GM19023 (cell line): ENCODE measurements around the gene KPRP.

ENCODE experiments used
- ATAC-seq: cut with Tn5 transposase; IDR thresholded peaks from one replicate; pipeline ENCODE4 v1.9.1; 2021; ENCODE audit warnings: mild to moderate bottlenecking, moderate library complexity; ENCODE audit not compliant: unreplicated experiment

KPRP gene

DNA sequence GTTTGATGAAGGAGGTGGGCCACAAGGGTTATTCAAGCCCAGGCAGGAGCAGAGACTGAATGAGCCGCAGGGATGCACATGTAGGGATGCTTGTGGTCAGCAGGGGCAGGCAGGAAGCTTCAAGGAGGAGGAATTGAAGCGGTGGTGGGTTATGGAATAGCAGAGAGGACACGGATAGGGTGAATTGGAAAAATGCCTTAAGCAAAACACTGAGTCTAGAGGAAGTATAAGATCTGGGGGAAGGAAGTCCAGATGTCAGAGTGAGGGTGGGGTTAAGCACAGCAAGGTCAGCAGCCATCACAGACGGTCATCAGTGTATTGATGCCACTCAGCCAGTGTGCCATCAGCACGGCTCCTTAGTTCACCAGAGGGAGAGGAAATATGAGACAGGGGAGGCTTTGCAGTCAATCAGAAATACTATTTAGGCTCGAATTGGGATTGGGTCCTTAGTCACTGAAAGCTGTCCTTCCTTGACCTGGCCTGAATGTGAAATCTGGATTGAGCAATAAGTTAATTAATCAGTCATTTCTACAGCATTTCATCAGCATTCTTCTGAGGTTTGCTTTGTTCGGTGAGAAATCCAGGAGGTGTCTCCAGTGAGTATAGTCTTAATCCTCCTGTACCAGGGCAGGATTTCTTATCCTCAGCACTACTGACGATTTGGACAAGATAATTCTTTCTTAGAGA lies 11.2 kb downstream of the KPRP start:
- no peak for ATAC-seq

DNA sequence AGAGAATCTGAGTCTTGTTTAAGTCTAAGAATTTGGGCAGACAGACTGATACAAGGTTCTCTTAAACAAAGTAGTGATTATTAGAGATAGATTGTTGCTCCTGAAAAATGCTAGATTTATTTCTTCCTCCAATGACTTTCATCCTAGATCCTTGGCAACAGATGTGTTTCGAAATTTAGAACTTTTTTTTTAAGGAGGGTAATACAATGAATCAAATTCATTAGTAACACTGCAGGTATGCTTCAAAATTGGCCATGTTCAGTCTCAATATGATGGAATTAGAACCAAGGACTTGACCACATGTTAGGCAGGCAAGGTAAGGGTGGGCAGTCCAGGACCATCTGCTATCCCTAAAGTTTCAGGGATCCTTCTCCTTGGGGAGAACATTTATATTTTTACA lies 12.6 kb downstream of the KPRP start:
- no peak for ATAC-seq

DNA sequence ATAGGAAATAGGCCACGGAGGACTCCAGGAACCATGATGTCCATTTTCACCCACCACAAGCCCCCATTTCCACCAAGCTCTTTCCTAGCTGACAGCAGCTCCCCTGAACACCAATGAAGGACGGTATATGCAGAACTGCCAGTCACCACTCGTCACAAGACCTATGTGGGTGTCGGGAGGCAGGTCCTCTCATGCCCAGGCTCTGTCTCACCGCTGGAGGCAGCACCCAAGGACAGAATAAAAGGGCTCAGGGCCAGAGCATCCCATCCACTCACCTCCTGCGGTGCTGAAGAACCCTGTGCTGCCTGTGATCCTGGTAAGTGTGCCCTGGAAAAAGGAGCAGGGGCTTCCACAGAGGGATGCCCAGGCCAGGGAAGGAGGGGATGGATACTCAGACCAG lies 17.1 kb downstream of the KPRP start, which contains the start of gene LCE1F:
LCE1F (plus strand) TSS at position 266 of the 400 bp plus-strand sequence. CDS start 1,232 bp downstream, outside the sequence.
- no peak for ATAC-seq

DNA sequence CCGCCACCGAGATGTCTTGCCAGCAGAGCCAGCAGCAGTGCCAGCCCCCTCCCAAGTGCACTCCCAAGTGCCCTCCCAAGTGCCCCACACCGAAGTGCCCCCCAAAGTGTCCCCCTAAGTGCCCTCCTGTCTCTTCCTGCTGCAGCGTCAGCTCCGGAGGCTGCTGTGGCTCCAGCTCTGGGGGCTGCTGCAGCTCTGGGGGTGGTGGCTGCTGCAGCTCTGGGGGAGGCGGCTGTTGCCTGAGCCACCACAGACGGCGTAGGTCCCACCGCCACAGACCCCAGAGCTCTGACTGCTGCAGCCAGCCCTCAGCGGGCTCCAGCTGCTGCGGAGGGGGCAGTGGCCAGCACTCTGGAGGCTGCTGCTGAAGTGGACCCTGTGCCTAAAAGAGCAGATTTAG lies 18.5 kb downstream of the KPRP start:
- no peak for ATAC-seq

DNA sequence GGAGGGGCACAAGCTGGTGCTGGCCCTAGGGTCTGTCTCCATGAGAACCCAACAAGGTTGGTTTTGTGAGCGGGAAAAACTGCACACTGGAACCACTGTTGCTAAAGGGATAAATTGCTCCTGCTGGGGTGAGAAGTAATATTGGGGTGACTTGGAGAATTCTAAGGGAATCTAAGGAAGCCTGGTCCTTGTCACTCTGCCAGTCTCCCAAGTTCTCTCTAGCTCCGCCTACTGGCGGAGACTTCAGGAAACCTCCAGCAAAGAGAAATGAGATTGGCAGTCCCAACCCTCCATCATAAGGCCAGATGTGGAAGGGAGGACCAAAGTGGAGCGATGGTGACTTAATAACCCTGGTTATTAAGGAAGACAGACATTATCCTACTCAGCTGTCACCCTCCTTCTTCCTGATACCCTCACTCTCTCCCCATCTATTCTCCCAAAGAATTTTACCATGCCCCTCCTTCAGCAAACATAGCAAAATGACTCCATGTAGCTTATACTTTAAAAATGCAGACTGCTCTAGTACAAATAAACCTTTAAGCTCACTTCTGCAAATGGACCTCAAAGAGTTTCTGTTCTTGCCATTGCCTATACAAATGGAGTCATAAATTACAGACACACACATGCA lies 19.8 kb downstream of the KPRP start:
- ATAC-seq, result no peak

DNA sequence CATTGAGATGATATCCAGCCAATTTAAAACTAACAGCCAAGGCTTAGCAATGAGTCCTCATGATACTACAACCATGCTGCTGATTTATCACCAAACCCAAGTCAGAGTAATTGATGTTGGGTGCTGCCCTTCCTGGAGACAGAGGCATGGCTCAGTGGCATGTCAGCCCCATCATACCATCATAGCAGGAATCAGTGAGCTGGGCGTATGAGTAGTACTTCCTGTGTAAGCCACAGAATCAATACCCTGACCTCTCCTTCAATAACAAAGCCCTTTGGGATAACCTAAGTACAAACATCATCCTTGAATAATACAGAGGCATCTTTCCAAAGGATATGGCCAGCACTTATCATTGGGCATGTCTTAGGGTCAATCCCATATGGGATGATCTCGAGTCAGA lies 25.3 kb downstream of the KPRP start:
- no peak for ATAC-seq

DNA sequence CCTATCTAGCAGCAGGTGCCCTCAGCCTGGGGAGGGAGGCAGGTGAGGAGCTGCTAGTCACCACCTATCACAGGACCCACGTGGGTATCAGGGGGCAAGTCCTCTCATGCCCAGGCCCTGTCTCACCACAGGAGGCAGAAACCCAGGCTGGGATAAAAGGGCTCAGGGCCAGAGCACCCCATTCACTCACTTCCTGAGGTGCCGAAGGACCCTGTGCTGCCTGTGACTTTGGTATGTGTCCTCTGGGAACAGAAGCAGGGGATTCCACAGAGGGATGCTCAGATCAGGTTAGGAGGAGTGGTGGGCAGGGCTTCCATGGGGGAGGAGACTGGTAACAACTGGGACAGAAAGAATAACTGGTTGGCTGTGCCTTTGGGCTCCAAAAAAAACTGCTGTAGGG lies 28.3 kb downstream of the KPRP start, which contains the start of gene LCE1E:
LCE1E (plus strand) TSS at position 181 of the 400 bp plus-strand sequence. CDS start 1,043 bp downstream, outside the sequence.
- ATAC-seq, result no peak

DNA sequence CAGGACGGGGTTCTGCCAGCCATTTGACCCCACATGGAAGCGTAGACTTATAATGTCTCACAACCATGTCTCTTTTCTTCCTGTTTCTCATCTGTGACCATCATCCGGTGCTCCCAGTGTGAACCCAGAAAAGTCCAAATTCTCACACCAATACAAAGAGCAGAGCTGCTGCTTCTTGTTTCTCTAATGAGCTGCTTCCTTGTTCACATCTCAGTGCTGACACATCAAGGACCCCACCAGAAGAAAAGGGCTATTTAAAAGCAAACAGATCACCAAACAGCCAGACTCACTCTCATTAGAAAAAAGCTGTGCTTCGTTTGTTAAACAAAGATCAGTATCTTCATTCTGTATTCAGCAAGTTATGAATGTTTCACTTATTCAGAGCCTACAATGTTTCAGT lies 37.9 kb downstream of the KPRP start:
- ATAC-seq, result no peak

DNA sequence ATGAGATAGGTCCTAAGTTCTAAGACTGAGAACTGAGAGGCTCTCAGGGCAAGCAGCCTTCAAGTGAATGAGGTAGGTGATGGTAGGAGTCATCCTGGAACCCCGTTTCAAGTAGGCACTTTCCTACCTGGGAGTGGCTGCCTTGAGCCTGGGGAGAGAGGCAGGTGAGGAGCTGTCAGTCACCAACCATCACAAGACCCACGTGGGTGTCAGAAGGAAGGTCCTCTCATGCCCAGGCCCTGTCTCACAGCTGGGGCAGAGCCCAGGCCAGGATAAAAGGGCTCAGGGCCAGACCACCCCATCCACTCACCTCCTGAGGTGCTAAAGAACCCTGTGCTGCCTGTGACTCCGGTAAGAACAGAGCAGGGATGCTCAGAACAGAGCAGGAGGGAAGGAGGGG lies 38.6 kb downstream of the KPRP start, which contains the start of gene LCE1D:
LCE1D (plus strand) TSS at position 301 of the 400 bp plus-strand sequence. CDS start 1,074 bp downstream, outside the sequence.
- ATAC-seq, result no peak

DNA sequence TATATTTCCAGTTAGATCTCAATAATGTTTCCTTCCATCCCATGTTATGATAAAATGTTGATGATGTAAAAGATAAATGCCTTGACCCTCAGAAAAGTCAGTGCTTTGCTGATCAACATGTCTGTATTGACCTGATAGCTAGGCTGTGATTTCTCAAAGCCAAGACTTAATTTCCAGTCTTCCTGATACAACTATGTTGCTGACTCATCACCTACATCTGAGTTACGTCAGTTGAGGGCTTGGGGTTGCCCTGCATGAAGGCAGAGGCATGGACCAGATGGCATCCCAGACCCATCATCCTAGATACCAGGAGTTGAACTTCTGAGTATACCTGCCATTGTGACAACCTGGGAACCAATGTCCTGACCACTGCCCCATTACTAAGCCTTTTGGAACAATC lies 43.5 kb downstream of the KPRP start:
- no peak for ATAC-seq

DNA sequence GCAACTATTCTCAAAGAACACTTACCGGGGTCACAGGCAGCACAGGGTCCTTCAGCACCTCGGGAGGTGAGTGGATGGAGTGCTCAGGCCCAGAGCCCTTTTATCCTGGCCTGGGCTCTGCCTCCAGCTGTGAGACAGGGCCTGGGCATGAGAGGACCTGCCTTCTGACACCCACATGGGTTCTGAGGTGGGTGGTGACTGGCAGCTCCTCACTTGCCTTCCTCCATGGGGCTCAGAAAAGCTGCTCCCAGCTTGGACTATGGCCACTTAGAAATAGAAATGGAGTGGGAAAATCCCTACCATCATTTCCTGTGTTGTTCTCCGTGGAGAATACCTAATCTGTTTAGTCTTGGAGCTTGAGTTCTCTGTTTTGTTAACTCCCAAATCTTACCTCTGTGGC lies 48.8 kb downstream of the KPRP start, which contains the start of gene LCE1C:
LCE1C (minus strand) TSS at position 76 of the 400 bp plus-strand sequence. CDS start 1,173 bp downstream, outside the sequence.
- no peak for ATAC-seq

DNA sequence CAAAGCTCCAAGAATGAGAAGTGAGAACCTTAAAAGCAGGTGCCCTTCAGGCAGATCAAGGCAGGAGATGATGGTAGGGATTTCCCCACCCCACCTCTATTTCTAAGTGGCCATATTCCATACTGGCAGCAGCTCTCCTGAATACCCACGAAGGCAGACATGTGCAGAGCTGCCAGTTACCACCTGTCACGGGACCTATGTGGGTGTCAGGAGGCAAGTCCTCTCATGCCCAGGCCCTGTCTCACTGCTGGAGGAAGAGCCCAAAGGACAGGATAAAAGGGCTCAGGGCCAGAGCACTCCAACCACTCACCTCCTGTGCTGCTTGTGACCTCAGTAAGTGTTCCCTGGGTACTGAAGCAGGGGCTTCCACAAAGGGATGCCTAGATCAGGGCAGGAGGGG lies 53.2 kb downstream of the KPRP start:
- no peak for ATAC-seq
